A549 (cell line): Measurements from ENCODE around the gene PLCD1. TPM values are rescaled to one million over a fixed set of nuclear protein-coding genes. Genes with fewer than 3 reads are reported as not detected.

ENCODE experiments used
- ATAC-seq, 2 experiments: fragments of 200-7000 bp in 1 of 2; fragments of >200 bp in 1 of 2; cut with Nextera tagmentation in 1 of 2; cut with Tn5 transposase in 1 of 2; 3 replicates each; pipeline versions ENCODE4 v1.8.0 to v1.9.1; 2018 to 2020; ENCODE audit warnings: mild to moderate bottlenecking in 1 of 2, moderate library complexity in 1 of 2
- CTCF ChIA-PET: fragments of 300-600 bp; sonication (Branson Sonifier 250); formaldehyde crosslinking; extraction: SDS; loops from one replicate; lab custom pipeline; 2021; ENCODE audit warnings: antibody characterized with exemption, inconsistent platforms; lab: Yijun Ruan, JAX
- POLR2A ChIA-PET: fragments of 350-600 bp; formaldehyde crosslinking; extraction: SDS; loops from one replicate; lab custom pipeline; 2021; ENCODE audit warnings: antibody characterized with exemption, inconsistent platforms; lab: Yijun Ruan, JAX
- DNase-seq, 2 experiments: peaks; one replicate each; pipeline versions ENCODE4 v3.0.0 to v3.0.0-alpha.2; 2011 to 2016; ENCODE audit warnings: low read depth in 1 of 2, low spot score in 1 of 2
- FAIRE-seq: peaks from 2 replicates; lab custom pipeline; 2011; peaks lifted over from hg19 to GRCh38; lab: Jason Lieb, UNC
- H3K27ac ChIP-seq, 2 experiments: fragments of >200 bp; sonication (Bioruptor Twin); formaldehyde crosslinking; 3 replicates each; pipeline ENCODE4 v1.5.1; 2016 to 2017
- H3K4me1 ChIP-seq: fragments of >200 bp; sonication (Bioruptor Twin); formaldehyde crosslinking; 3 replicates; pipeline ENCODE4 v1.6.1; 2016
- H3K4me2 ChIP-seq: fragments of >200 bp; sonication (Bioruptor Twin); formaldehyde crosslinking; 3 replicates; pipeline ENCODE4 v1.6.1; 2016
- H3K4me3 ChIP-seq: fragments of >200 bp; sonication (Bioruptor Twin); formaldehyde crosslinking; 3 replicates; pipeline ENCODE4 v1.5.1; 2016
- H3K9me3 ChIP-seq: fragments of >200 bp; sonication (Bioruptor Twin); formaldehyde crosslinking; 3 replicates; pipeline ENCODE4 v1.6.1; 2016
- BCL3 ChIP-seq: fragments of >200 bp; sonication (Bioruptor Twin); formaldehyde crosslinking; IDR thresholded peaks from 3 replicates; pipeline ENCODE4 v1.6.1; 2016
- CBX2 ChIP-seq: fragments of 200-600 bp; sonication (generic); IDR thresholded peaks from 2 replicates; pipeline ENCODE4 v1.6.1; 2016; ENCODE audit warnings: low read depth, mild to moderate bottlenecking, borderline replicate concordance
- CEBPB ChIP-seq, 2 experiments: fragments of >200 bp in 1 of 2; sonication (Bioruptor Twin) in 1 of 2; formaldehyde crosslinking in 1 of 2; IDR thresholded peaks; 2 replicates each; pipeline ENCODE4 v1.6.1; 2012 to 2016
- CHD2 ChIP-seq: fragments of 150-350 bp; IDR thresholded peaks from 2 replicates; pipeline ENCODE4 v1.6.1; 2014; ENCODE audit warnings: low read length; ENCODE audit not compliant: partially characterized antibody
- ELK1 ChIP-seq: fragments of 150-350 bp; IDR thresholded peaks from 2 replicates; pipeline ENCODE4 v1.6.1; 2014; ENCODE audit warnings: low read depth, mild to moderate bottlenecking, low read length
- EP300 ChIP-seq, 2 experiments: fragments of >200 bp; sonication (Bioruptor Twin); formaldehyde crosslinking; IDR thresholded peaks; 2 replicates in 1 of 2; 3 replicates in 1 of 2; pipeline ENCODE4 v1.6.1; 2016 to 2017
- FOSB ChIP-seq: fragments of 250-450 bp; sonication (Bioruptor Pico); IDR thresholded peaks from 2 replicates; pipeline ENCODE4 v1.5.0; 2020; ENCODE audit warnings: mild to moderate bottlenecking, moderate library complexity
- FOSL2 ChIP-seq, 2 experiments: fragments of 450-650 bp in 1 of 2; fragments of >200 bp in 1 of 2; sonication (Bioruptor Twin) in 1 of 2; formaldehyde crosslinking; IDR thresholded peaks; 2 replicates each; pipeline versions ENCODE4 v1.5.0 to v1.6.1; 2016 to 2020; ENCODE audit warnings: mild to moderate bottlenecking in 1 of 2, moderate library complexity in 1 of 2
- FOXS1 ChIP-seq: fragments of 250-450 bp; sonication (Bioruptor Pico); IDR thresholded peaks from 2 replicates; pipeline ENCODE4 v1.5.0; 2020; ENCODE audit warnings: mild to moderate bottlenecking, moderate library complexity
- GATA3 ChIP-seq: IDR thresholded peaks from 2 replicates; pipeline ENCODE4 v1.6.1; 2012; ENCODE audit warnings: borderline replicate concordance
- HDAC2 ChIP-seq: fragments of 200-600 bp; sonication (generic); IDR thresholded peaks from 2 replicates; pipeline ENCODE4 v1.6.1; 2016
- HEYL ChIP-seq: fragments of 250-450 bp; sonication (Bioruptor Pico); IDR thresholded peaks from 2 replicates; pipeline ENCODE4 v1.8.0; 2021; ENCODE audit warnings: mild to moderate bottlenecking, moderate library complexity
- HOXB5 ChIP-seq: fragments of 250-450 bp; sonication (Bioruptor Pico); IDR thresholded peaks from 2 replicates; pipeline ENCODE4 v1.5.0; 2020; ENCODE audit warnings: mild to moderate bottlenecking, moderate library complexity
- MAZ ChIP-seq: fragments of 150-350 bp; IDR thresholded peaks from 2 replicates; pipeline ENCODE4 v1.6.1; 2014; ENCODE audit warnings: antibody characterized with exemption, low read depth, low read length, borderline replicate concordance
- WGBS: methylation state at CpG from one replicate; pipeline ENCODE4 v1.1.6; 2017; ENCODE audit errors: missing lambda C conversion rate; 5-methylcytosine and 5-hydroxymethylcytosine counted together
- polyA plus RNA-seq, 4 experiments: library from polyadenylated mRNA; depleted of rRNA in 3 of 4; stranded (reverse); fragments of >200 nt; fragmentation: RNase III in 1 of 4; extraction: RNeasy Plus Mini Kit Qiagen cat#74134 plus additional on column Dnase treatment in 1 of 4; gene quantifications; 2 replicates in 3 of 4; 3 replicates in 1 of 4; pipeline ENCODE4 v1.2.3, GENCODE V29; 2011 to 2017
- TF ChIP-seq, protein P1 (sequence below): fragments of 200-600 bp; sonication (generic); IDR thresholded peaks from 2 replicates; pipeline ENCODE4 v1.6.1; 2016; ENCODE audit warnings: antibody characterized with exemption, mild to moderate bottlenecking, moderate library complexity

The PLCD1 gene
- polyA plus RNA-seq, 2 of the 4 experiments (the other 2 are of a cell fraction), result 3.9 to 4.8 TPM

DNA sequence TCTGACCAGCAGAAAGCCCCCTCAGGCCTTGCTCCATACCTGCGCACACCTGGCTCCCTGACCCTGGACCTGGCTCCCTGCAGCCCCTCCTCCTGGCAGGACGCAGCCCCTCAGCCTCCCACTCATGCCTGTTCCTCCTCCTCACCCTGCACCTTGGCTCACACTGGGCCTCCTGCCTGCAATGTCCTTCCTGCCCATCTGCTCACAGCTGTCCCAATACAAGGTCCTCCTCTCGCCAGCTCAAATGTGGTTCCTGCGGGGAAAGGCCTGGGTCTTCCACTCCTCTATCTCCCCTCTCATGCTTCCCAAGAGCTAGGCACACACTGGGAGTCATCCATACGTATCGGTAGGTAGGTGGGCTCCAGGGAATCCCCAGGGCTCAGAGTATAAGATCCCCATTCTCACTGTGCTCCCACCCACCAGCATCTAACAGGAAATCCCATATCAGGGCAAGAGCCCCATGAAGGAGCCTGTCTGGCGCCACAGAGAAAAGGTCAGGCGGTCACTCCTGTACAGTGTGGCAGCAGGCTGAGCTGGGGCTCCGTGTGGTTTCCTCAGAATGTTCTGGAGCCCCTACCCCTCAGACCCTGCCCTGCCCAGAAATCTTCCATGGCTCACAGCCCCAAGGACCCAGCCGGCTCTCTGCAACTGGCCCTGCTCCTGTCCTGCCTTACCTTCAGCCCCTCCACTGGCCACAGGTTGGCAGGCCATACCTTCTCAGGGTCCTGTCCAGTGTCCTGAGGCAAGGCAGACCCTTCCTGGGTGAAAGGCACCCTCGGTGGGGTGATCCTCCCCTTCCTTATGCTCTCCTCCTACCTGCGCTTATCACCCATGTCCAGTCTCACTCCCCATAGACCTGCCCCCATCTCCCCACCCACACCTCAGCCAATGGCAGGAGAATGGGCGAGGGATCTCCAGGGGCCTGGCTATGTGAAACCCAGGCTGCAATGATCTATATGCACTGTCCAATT lies 10.9 kb downstream of the PLCD1 start:
- TF ChIP-seq CHD2 (no peak), GATA3 (no peak)
- ATAC-seq (no peak), FAIRE-seq (no peak), DNase-seq (no peak)
- 76% methylated on average over 12 of the region's 13 CpGs for WGBS
- Histone ChIP-seq H3K4me1 (no peaks in the 10 kb centered on the region), H3K4me3 (no peak overlapping the region), H3K4me2 (no peak overlapping the region), H3K9me3 (peaks cover 3% of the 10 kb centered on the region; the same call in 1 of the 3 replicates), H3K27ac (no peak overlapping the region)
- ChIA-PET POLR2A (no interaction called here), CTCF (no interaction called here)

- H3K4me1 ChIP-seq, result no peaks in the 10 kb centered on the region
- H3K27ac ChIP-seq, result no peak overlapping the region
- no peak for DNase-seq
- CTCF ChIA-PET, result interaction anchor here (5.5 kb wide), 1 partner anchor 15 kb away, joined by 31 read pairs; no protein-coding TSS in a partner anchor
- 75% methylated on average over 8 of the region's 9 CpGs for WGBS
- ATAC-seq, result no peak
- no peak overlapping the region for H3K4me2 ChIP-seq
- H3K9me3 ChIP-seq, result peaks cover 3% of the 10 kb centered on the region; the same call in 1 of the 3 replicates
- no peak overlapping the region for H3K4me3 ChIP-seq
- TF ChIP-seq HEYL (CRISPR knock-in tag), result no peak
- no peak for TF ChIP-seq CBX2
- TF ChIP-seq FOSB (CRISPR knock-in tag), result no peak
- no peak for TF ChIP-seq HOXB5
- TF ChIP-seq, protein P1, sequence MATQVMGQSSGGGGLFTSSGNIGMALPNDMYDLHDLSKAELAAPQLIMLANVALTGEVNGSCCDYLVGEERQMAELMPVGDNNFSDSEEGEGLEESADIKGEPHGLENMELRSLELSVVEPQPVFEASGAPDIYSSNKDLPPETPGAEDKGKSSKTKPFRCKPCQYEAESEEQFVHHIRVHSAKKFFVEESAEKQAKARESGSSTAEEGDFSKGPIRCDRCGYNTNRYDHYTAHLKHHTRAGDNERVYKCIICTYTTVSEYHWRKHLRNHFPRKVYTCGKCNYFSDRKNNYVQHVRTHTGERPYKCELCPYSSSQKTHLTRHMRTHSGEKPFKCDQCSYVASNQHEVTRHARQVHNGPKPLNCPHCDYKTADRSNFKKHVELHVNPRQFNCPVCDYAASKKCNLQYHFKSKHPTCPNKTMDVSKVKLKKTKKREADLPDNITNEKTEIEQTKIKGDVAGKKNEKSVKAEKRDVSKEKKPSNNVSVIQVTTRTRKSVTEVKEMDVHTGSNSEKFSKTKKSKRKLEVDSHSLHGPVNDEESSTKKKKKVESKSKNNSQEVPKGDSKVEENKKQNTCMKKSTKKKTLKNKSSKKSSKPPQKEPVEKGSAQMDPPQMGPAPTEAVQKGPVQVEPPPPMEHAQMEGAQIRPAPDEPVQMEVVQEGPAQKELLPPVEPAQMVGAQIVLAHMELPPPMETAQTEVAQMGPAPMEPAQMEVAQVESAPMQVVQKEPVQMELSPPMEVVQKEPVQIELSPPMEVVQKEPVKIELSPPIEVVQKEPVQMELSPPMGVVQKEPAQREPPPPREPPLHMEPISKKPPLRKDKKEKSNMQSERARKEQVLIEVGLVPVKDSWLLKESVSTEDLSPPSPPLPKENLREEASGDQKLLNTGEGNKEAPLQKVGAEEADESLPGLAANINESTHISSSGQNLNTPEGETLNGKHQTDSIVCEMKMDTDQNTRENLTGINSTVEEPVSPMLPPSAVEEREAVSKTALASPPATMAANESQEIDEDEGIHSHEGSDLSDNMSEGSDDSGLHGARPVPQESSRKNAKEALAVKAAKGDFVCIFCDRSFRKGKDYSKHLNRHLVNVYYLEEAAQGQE, result no peak
- TF ChIP-seq FOSL2 (IDR thresholded peaks at IDR 0.05), result no peak
- no peak for TF ChIP-seq FOSL2 (CRISPR knock-in tag; IDR thresholded peaks at IDR 0.05)
- TF ChIP-seq CHD2, result no peak
- TF ChIP-seq MAZ, result no peak
- TF ChIP-seq HDAC2, result no peak
- TF ChIP-seq ELK1, result no peak
- no peak for TF ChIP-seq EP300 (IDR thresholded peaks at IDR 0.05)
- TF ChIP-seq FOXS1, result no peak
- TF ChIP-seq CEBPB (IDR thresholded peaks at IDR 0.05), result no peak
- TF ChIP-seq BCL3, result no peak
- POLR2A ChIA-PET, result no interaction called here
- no peak for FAIRE-seq
These were observed 11.8 kb downstream of the PLCD1 start for GRCh38 chr3:38017445-38018295.
